T-cell (primary cell): ENCODE data around the gene BHLHA9. TPM values are rescaled to one million over a fixed set of nuclear protein-coding genes. Genes with fewer than 3 reads are reported as not detected.
"Not testable (repeated sequence)": the region's sequence is repeated elsewhere in the genome, so short reads cannot be mapped to it uniquely, and the experiment has no call there.

Experiments used
- ATAC-seq, 4 experiments: fragments of 200-7000 bp in 3 of 4; fragments of 150-1000 bp in 1 of 4; cut with Tn5 transposase; replicated peaks in 1 of 4; 1 replicate in 3 of 4; 2 replicates in 1 of 4; pipeline ENCODE4 v1.10.0; 2021; ENCODE audit warnings: moderate library complexity in 3 of 4, mild to moderate bottlenecking in 2 of 4, moderate number of reproducible peaks in 1 of 4
- CTCF ChIA-PET, 2 donors: fragments of 300-600 bp; sonication (Branson Sonifier 250); formaldehyde crosslinking; loops; one replicate each; lab custom pipeline; 2022; ENCODE audit warnings: antibody characterized with exemption in 2 of 2; lab: Charles Lee
- POLR2A ChIA-PET, 2 donors: fragments of 300-600 bp; sonication (Branson Sonifier 250); formaldehyde crosslinking; loops; one replicate each; lab custom pipeline; 2022; ENCODE audit warnings: antibody characterized with exemption in 2 of 2; lab: Charles Lee
- DNase-seq, 35 experiments: peaks; one replicate each; pipeline versions ENCODE4 v3.0.0 to v3.0.0-alpha.2; 2013 to 2023
- H3K27ac ChIP-seq: one replicate; pipeline ENCODE4 v1.5.1; 2013; ENCODE audit warnings: low read length
- H3K27me3 ChIP-seq, 2 experiments: replicated peaks in 1 of 2; 1 replicate in 1 of 2; 2 replicates in 1 of 2; pipeline versions ENCODE4 v1.6.1 to v1.7.0; 2013; ENCODE audit warnings: low read length in 1 of 2, mixed read lengths in 1 of 2; ENCODE audit not compliant: control insufficient read depth in 2 of 2, insufficient read depth in 2 of 2; ENCODE audit errors: extremely low read depth in 1 of 2
- H3K36me3 ChIP-seq, 2 donors: 1 replicate in 1 of 2; 2 replicates in 1 of 2; pipeline versions ENCODE4 v1.6.1 to v1.7.0; 2013; ENCODE audit warnings: low read length in 1 of 2; ENCODE audit not compliant: control insufficient read depth in 2 of 2, insufficient read depth in 1 of 2; ENCODE audit errors: extremely low read depth in 1 of 2
- H3K4me1 ChIP-seq, 2 experiments: 1 replicate in 1 of 2; 2 replicates in 1 of 2; pipeline versions ENCODE4 v1.6.1 to v1.7.0; 2013; ENCODE audit warnings: low read length in 2 of 2, mixed read lengths in 1 of 2; ENCODE audit not compliant: insufficient read depth in 2 of 2, control insufficient read depth in 1 of 2; ENCODE audit errors: extremely low read depth in 1 of 2
- H3K4me3 ChIP-seq, 2 donors: 1 replicate in 1 of 2; 2 replicates in 1 of 2; pipeline versions ENCODE4 v1.5.1 to v1.7.0; 2013; ENCODE audit warnings: mild to moderate bottlenecking in 2 of 2, low read length in 1 of 2, moderate library complexity in 1 of 2; ENCODE audit not compliant: control insufficient read depth in 1 of 2; ENCODE audit errors: extremely low read depth in 1 of 2
- H3K9me3 ChIP-seq: 2 replicates; pipeline ENCODE4 v1.7.0; 2013
- H3K27ac Mint-ChIP-seq, 2 donors: one replicate each; pipeline ENCODE4 v1.8.0; 2020 to 2021; ENCODE audit warnings: mild to moderate bottlenecking in 2 of 2, mixed read lengths in 2 of 2
- H3K27me3 Mint-ChIP-seq, 2 donors: one replicate each; pipeline ENCODE4 v1.8.0; 2021 to 2022; ENCODE audit warnings: mixed read lengths in 2 of 2
- H3K36me3 Mint-ChIP-seq: one replicate; pipeline ENCODE4 v1.8.0; 2021; ENCODE audit warnings: mixed read lengths
- H3K4me1 Mint-ChIP-seq, 3 donors: one replicate each; pipeline ENCODE4 v1.8.0; 2020 to 2022; ENCODE audit warnings: mixed read lengths in 3 of 3, mild to moderate bottlenecking in 1 of 3
- H3K4me3 Mint-ChIP-seq, 3 donors: one replicate each; pipeline ENCODE4 v1.8.0; 2020 to 2022; ENCODE audit warnings: mild to moderate bottlenecking in 3 of 3, mixed read lengths in 3 of 3, moderate library complexity in 3 of 3
- H3K9me3 Mint-ChIP-seq, 3 donors: one replicate each; pipeline ENCODE4 v1.8.0; 2020 to 2022; ENCODE audit warnings: mixed read lengths in 3 of 3
- WGBS: methylation state at CpG from one replicate; pipeline ENCODE4 v1.1.5; 2013; ENCODE audit warnings: missing lambda C conversion rate; ENCODE audit not compliant: insufficient coverage; 5-methylcytosine and 5-hydroxymethylcytosine counted together
- total RNA-seq, 35 experiments: library from RNA in 6 of 35; stranded (reverse) in 6 of 35; fragments of 120-200 nt in 1 of 35; gene quantifications; one replicate each; pipeline versions ENCODE4 v1.2.1 to v1.2.4 and lab custom pipeline; 2013 to 2026

The BHLHA9 gene
- total RNA-seq, 5 donors from 2014 or later (not counting 1 experiment from before 2014, with no cell fraction given): not detected

- ATAC-seq, H3K36me3 Mint-ChIP-seq, H3K9me3 Mint-ChIP-seq, H3K4me3 ChIP-seq, H3K27ac Mint-ChIP-seq, H3K4me3 Mint-ChIP-seq, H3K4me1 Mint-ChIP-seq, DNase-seq, POLR2A ChIA-PET, H3K4me1 ChIP-seq, H3K36me3 ChIP-seq, H3K9me3 ChIP-seq, H3K27ac ChIP-seq, CTCF ChIA-PET: not testable (repeated sequence)
- WGBS: 75% methylated on average over 7 of the region's 16 CpGs
- peaks cover 4 to 13% of the 10 kb centered on the region in 2 donors for H3K27me3 Mint-ChIP-seq
- H3K27me3 ChIP-seq: peaks cover 0 to 43% of the 10 kb centered on the region in 2 experiments
Measured at GRCh38 chr17:1307829-1308228, 37.6 kb downstream of the BHLHA9 start.

GRCh38 chr17:1312261-1312870 is 42.1 kb downstream of the BHLHA9 start:
- WGBS: 10% methylated on average over 4 of the region's 9 CpGs
- CTCF ChIA-PET: no interaction called here
- Mint-ChIP-seq H3K36me3 (no peaks in the 10 kb centered on the region), H3K4me3 (no peak overlapping the region), H3K4me1 (no peaks in the 10 kb centered on the region), H3K27me3 (peaks cover 7 to 11% of the 10 kb centered on the region in 2 donors), H3K9me3 (no peaks in the 10 kb centered on the region), H3K27ac (no peak overlapping the region)
- H3K27ac ChIP-seq: no peak overlapping the region
- POLR2A ChIA-PET: interaction anchor here in 1 of 2 donors (0.6 kb wide), 1 partner anchor 481 kb away, joined by 3 read pairs; no protein-coding TSS in a partner anchor
- no peak for DNase-seq
- peaks cover 0 to 37% of the 10 kb centered on the region in 2 experiments for H3K27me3 ChIP-seq
- no peak overlapping the region for H3K4me3 ChIP-seq
- H3K36me3 ChIP-seq: no peaks in the 10 kb centered on the region
- H3K9me3 ChIP-seq: no peaks in the 10 kb centered on the region
- no peaks in the 10 kb centered on the region for H3K4me1 ChIP-seq
- no peak for ATAC-seq

- no peak for DNase-seq
- POLR2A ChIA-PET: interaction anchor here (0.6 to 0.7 kb wide), 2 partner anchors 150 to 786 kb away, joined by 3 to 8 read pairs; no protein-coding TSS in a partner anchor
Measured at GRCh38 chr17:1313270-1314005, 43.2 kb downstream of the BHLHA9 start.

GRCh38 chr17:1315409-1315808 is 45.2 kb downstream of the BHLHA9 start:
- no peak for ATAC-seq
- H3K36me3 ChIP-seq: no peaks in the 10 kb centered on the region
- no peak overlapping the region for H3K27ac Mint-ChIP-seq
- no peaks in the 10 kb centered on the region for H3K4me1 ChIP-seq
- WGBS: 86% methylated on average over 8 of the region's 10 CpGs
- peaks cover 0 to 57% of the 10 kb centered on the region in 2 experiments for H3K27me3 ChIP-seq
- H3K4me3 Mint-ChIP-seq: no peak overlapping the region
- no peak for DNase-seq
- H3K27ac ChIP-seq: no peak overlapping the region
- H3K9me3 Mint-ChIP-seq: no peaks in the 10 kb centered on the region
- POLR2A ChIA-PET: interaction anchor here in 1 of 2 donors (0.6 kb wide), 2 partner anchors 50 to 58 kb away, joined by 3 read pairs; no protein-coding TSS in a partner anchor
- no peaks in the 10 kb centered on the region for H3K4me1 Mint-ChIP-seq
- H3K27me3 Mint-ChIP-seq: peaks cover 11 to 20% of the 10 kb centered on the region in 2 donors
- H3K4me3 ChIP-seq: no peak overlapping the region
- CTCF ChIA-PET: no interaction called here
- no peaks in the 10 kb centered on the region for H3K9me3 ChIP-seq
- no peaks in the 10 kb centered on the region for H3K36me3 Mint-ChIP-seq

More at GRCh38 chr17:1313270-1314005, 43.2 kb downstream of the BHLHA9 start:
- Histone ChIP-seq H3K36me3 (no peaks in the 10 kb centered on the region), H3K9me3 (no peaks in the 10 kb centered on the region), H3K27me3 (peaks cover 0 to 40% of the 10 kb centered on the region in 2 experiments), H3K4me1 (no peaks in the 10 kb centered on the region), H3K27ac (no peak overlapping the region), H3K4me3 (no peak overlapping the region)
- Mint-ChIP-seq H3K4me3 (no peak overlapping the region), H3K9me3 (no peaks in the 10 kb centered on the region), H3K27me3 (peaks cover 7 to 11% of the 10 kb centered on the region in 2 donors), H3K36me3 (no peaks in the 10 kb centered on the region), H3K4me1 (no peaks in the 10 kb centered on the region), H3K27ac (no peak overlapping the region)
- ATAC-seq: no peak
- 81% methylated on average over 5 of the region's 8 CpGs for WGBS
- CTCF ChIA-PET: interaction anchor here in 1 of 2 donors (0.6 kb wide), 1 partner anchor 285 kb away, joined by 3 read pairs; no protein-coding TSS in a partner anchor

- no peaks in the 10 kb centered on the region for H3K36me3 Mint-ChIP-seq
- ATAC-seq (no peak), DNase-seq (no peak)
- no peaks in the 10 kb centered on the region for H3K4me1 ChIP-seq
- H3K4me1 Mint-ChIP-seq: no peaks in the 10 kb centered on the region
- H3K27ac Mint-ChIP-seq: no peak overlapping the region
- ChIA-PET POLR2A (no interaction called here), CTCF (no interaction called here)
- peaks cover 11 to 24% of the 10 kb centered on the region in 2 donors for H3K27me3 Mint-ChIP-seq
- H3K9me3 Mint-ChIP-seq: no peaks in the 10 kb centered on the region
- peaks cover 0 to 58% of the 10 kb centered on the region in 2 experiments for H3K27me3 ChIP-seq
- H3K36me3 ChIP-seq: no peaks in the 10 kb centered on the region
- H3K27ac ChIP-seq: no peak overlapping the region
- H3K9me3 ChIP-seq: no peaks in the 10 kb centered on the region
- H3K4me3 Mint-ChIP-seq: no peak overlapping the region
- no peak overlapping the region for H3K4me3 ChIP-seq
- WGBS: 48% methylated on average over 5 of the region's 10 CpGs
Measured at GRCh38 chr17:1315891-1316403, 45.7 kb downstream of the BHLHA9 start.
